Measurements from ENCODE around the gene MRFAP1. TPM values are rescaled to one million over a fixed set of nuclear protein-coding genes. Genes with fewer than 3 reads are reported as not detected.
"Not testable (repeated sequence)": the region's sequence is repeated elsewhere in the genome, so short reads cannot be mapped to it uniquely, and the experiment has no call there.

Gene MRFAP1
- total RNA-seq, 1 donor from 2014 or later: 184 TPM

DNA sequence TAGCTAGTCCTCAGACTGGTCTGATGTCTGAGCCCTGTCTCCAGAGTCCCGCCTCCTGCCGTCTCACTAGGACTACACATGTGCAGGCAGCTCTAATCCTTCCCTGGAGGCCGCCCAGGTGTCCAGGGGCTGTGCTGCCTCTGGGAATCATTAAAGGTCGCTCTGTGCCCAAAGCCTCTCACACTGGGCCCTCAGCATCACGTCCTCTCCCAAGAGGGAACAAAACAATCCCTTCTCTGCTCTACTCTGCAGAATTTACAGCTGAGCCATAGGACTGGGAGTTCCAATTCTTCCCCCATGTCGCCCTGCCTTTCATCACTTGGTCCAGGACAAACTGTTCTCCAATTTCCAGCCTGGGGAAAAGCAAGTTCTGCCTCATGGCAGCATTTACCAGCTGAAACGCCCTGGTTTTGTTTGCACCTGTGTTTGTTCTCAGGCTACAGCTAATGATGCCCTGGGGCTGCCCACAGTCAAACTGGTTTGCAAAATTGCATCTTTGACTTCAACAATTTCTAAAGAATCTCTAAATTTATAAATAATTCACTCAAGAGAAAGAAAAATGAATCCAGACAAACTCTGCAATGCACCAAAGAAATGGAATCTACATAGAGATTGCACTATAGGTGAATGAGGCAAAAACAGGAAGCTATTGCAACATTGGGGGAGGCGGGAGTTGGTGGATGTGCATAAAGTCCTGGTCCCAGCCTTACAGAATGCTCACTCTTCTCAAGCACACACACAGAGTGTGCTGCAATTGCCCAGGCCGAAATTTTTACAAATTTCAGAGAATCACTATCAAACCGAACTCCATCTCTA, 7.2 kb upstream of the MRFAP1 start:
- DNase-seq (ENCODE audit: low read depth, low spot score): no peak

DNA sequence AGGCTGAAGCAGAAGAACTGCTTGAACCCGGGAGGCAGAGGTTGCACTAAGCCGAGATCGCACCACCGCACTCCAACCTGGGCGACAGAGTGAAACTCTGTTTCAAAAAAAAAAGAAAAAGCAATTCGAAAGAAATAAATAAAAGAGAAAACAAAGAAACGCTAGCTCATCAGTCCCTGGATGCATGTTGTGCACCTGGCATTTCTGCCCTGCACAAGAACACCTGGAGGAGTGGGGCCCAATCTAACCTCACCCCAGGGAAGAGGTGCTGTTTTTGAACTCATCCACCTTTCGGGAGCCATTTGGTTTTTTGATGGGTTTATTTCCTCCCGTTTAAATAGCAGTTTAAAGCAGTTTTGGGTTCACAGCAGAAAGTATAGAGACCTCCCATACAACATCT, 5.7 kb upstream of the MRFAP1 start:
- no peak for DNase-seq (ENCODE audit: low read depth, low spot score)

GRCh38 chr4:6639137-6639680, 1.3 kb upstream of the MRFAP1 start:
- DNase-seq (ENCODE audit: low read depth, low spot score): no peak

GRCh38 chr4:6641164-6641970, 882 bp downstream of the MRFAP1 start:
- DNase-seq (ENCODE audit: low read depth, low spot score): peak; percentile 19

- DNase-seq (ENCODE audit: low read depth, low spot score): no peak
These were observed 1.5 kb downstream of the MRFAP1 start for GRCh38 chr4:6641971-6642320.

DNA sequence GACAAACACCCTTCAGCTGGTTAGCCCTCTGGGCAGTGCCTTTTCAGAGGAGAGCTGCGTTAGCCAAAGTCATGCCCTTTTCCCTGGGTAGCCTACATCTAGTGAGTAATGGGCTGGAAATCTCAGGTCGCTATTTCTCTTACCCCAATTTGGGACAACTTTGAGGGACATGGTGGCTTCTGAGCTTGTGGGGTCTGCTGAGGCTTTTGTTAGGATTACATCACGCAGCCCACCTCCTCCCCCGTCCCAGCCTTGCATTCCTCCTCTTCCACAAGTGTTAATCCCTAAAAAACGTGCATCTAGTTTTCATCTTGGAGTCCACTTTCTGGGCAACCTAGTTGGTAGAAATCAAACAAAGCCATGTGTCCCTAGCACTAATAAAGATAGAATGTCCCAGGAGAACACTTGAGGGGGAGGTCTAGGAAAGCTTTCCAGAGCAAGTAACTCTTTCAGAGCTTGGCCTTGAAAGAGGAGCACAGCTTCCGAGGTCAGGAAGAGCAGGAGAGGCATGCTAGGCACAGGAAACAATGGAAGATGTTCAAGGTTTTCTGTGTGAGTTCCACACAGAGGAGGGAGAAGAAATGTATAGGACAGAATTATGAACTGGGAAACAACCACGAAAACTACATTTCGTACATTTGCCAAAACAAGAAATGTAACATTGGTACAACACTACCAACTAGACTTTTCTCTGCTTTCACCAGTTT, 2.8 kb downstream of the MRFAP1 start:
- DNase-seq (ENCODE audit: low read depth, low spot score): no peak

DNA sequence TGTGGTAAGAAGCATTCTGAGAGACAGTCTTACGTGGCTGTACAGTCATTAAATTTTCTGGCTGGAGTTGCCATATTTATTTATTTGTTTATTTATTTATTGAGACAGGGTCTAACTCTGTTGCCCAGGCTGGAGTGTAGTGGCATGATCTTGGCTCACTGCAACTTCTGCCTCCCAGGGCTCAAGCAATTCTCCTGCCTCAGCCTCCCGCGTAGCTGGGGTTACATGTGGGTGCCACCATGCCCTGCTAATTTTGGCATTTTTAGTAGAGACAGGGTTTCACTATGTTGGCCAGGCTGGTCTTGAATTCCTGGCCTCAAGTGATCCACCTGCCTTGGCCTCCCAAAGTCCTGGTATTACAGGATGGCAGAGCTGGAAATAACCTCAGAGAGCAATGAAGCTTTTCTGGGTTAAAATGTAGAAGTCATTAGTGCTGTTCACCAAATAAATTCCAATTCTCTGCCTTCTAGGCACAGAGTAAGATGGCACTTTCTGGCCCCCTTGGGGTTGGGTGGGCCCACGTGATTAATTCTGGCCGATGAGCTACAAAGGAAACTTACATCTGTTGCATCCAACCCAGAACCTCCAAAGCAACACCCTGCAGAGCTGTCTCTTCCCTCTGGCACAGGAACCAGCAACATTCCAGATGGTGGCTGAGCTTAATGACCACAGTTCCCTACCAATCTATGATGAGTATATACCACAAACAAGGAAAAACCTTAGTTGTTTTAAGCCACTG, 4.5 kb downstream of the MRFAP1 start:
- DNase-seq (ENCODE audit: low read depth, low spot score): no peak

- DNase-seq (ENCODE audit: low read depth, low spot score): no peak
These were observed 6.7 kb downstream of the MRFAP1 start for GRCh38 chr4:6647169-6647568.

DNA sequence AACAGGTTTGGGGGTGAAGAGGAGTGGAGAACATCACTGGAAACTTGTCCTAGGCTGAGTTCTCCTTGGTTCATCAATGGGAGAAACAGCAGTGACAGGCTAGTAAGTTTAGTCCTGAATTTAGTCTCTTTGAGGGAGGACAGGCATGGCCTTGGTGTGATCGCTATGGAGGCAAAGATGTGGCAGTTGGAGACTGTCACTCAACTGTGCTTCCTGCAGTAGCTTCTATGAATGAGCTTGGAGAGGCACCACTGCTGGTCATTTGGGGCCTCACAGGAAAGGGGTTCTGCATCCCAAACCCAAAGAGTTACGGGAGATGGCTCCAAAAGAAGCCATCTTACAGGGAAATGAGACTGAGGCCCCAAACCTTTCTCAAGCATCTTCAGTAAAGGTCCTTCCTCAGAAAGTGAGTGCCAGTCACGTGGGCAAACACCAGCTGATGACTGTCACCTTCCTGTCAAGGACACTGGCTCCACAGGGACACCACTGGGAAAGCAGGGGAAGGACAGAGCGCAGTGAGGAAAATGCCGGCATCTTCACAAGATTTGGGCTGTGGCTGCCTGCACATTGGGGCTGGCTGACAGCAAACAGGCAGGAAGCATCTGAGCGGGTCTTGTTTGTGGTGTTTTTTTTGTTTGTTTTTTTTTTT, 7.2 kb downstream of the MRFAP1 start:
- no peak for DNase-seq (ENCODE audit: low read depth, low spot score)

- DNase-seq (ENCODE audit: low read depth, low spot score): no peak
These were observed 8.7 kb downstream of the MRFAP1 start for GRCh38 chr4:6649216-6649615.

GRCh38 chr4:6654211-6654610, 13.7 kb downstream of the MRFAP1 start:
- not testable (repeated sequence) for DNase-seq (ENCODE audit: low read depth, low spot score)

GRCh38 chr4:6655291-6655690, 14.8 kb downstream of the MRFAP1 start:
- not testable (repeated sequence) for DNase-seq (ENCODE audit: low read depth, low spot score)

DNA sequence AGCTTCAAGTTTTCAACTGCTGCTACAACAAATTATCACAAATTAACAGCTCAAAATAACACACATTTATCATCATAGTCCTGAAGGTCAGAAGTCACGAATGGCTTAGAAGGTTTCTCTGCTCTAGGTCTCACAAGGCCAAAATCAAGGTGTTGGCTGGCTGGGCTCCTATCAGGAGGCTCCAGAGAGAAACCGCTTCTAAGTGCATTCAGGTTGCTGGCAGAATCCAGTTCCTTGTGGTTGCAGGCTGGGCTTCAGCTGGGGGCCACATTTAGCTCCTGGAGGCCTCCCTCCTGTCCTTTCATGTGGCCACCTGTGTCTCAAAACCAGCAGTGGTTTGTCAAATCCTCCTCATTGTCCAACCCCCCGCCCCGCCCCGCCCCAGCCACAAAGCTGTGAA, 15.4 kb downstream of the MRFAP1 start:
- DNase-seq (ENCODE audit: low read depth, low spot score): no peak

DNA sequence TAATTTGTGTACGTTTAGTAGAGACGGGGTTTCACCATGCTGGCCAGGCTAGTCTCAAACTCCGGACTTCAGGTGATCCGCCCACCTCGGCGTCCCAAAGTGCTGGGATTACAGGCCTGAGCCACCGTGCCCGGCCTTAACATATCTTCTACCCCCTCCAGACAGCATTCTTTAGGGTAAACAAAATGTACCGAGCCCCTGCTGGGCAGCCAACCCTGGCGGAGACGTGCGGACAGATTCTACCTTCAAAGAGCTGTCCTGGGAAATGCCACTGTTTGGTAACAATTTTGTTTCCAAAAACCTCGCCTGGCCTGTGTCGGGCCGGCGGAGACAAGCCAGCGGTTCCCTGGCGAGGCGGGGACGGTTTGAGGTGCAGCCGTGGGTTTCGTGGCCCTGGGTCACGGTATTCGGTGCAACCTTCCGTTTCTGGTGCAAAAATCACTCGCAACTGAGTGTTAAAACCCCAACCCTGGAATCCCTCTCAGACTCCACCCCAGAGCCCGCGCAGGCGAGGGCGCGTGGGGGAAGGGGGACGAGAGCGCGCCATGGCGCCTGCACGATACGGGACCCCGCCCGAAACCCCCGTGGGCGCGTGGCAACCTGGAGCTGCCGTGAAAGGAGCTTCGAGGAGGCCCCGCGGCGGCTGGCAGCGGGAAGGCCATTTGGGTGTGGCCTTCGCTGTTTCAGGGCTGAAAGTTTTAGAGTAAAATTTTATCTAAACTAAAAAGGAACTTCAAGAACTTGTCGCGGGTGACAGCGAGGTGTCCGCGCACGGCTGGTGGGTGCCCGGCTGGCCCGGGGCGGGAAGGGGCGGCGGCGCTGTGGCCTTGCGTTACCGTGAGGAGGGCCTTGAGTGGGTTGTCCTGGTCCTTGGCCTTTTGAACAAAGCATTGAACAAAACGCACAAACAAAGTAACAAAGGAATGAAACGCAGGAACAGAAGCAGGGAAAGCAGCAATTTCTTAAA, 17.0 kb downstream of the MRFAP1 start:
- DNase-seq (ENCODE audit: low read depth, low spot score): no peak

GRCh38 chr4:6658209-6658595, 17.7 kb downstream of the MRFAP1 start:
- no peak for DNase-seq (ENCODE audit: low read depth, low spot score)

GRCh38 chr4:6658597-6659075, 18.2 kb downstream of the MRFAP1 start:
- no peak for DNase-seq (ENCODE audit: low read depth, low spot score)

DNA sequence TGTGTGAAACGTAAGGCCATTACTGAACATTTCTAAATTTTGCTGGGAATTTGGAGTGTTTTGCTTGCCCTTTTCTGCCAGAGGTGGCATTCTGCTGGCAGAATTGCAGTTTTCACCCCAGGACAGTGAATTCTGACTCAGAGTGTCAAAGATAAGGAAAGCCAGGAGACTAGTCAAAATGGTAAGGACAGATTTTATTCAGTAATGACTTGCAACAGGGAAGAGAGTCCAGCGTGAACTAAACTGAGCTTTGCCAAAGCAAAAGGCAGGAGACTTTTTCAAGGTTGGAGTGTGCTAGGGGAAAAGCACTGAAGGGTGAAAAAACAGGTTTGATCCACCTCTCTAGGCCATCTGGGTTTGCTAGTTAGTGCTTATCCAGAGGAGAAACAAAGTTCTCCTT, 19.4 kb downstream of the MRFAP1 start:
- no peak for DNase-seq (ENCODE audit: low read depth, low spot score)

GRCh38 chr4:6660430-6660829, 19.9 kb downstream of the MRFAP1 start:
- DNase-seq (ENCODE audit: low read depth, low spot score): no peak

DNA sequence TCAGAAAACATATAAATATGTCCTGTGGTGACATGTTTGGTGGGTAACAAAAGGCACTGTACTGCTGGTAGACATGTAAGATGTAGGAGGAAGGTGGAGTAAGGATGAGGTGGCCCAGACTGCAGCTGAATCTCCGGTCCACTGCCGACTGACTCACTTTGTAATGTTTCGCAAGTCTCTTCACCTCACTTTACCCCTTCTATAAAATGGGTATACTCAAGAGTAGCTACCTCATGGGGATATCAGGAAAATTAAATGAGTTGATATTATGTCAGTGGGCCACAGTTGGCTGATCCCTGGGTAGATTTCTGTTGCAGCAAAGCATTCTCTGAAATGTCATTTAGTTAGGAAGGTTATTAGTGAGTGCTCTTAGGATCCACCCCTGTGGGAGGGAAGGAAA, 22.1 kb downstream of the MRFAP1 start:
- no peak for DNase-seq (ENCODE audit: low read depth, low spot score)
